OCI-LY7 (cell line): Measurements from ENCODE around the gene RAX2. TPM values are rescaled to one million over a fixed set of nuclear protein-coding genes. Genes with fewer than 3 reads are reported as not detected.
"Not testable (repeated sequence)": the region's sequence is repeated elsewhere in the genome, so short reads cannot be mapped to it uniquely, and the experiment has no call there.

Experiments used
- BruUV-seq: library from RNA; stranded (reverse); fragments of 400-500 nt; replicated peaks from 2 replicates; lab custom pipeline; 2021; lab: Mats Ljungman, UMichigan
- CTCF ChIA-PET: fragments of 300-600 bp; sonication (Branson Sonifier 250); formaldehyde crosslinking; loops from one replicate; lab custom pipeline; 2022; ENCODE audit warnings: antibody characterized with exemption; ENCODE audit not compliant: unreplicated experiment; lab: Charles Lee
- POLR2A ChIA-PET: fragments of 300-600 bp; sonication (Branson Sonifier 250); formaldehyde crosslinking; loops from one replicate; lab custom pipeline; 2022; ENCODE audit warnings: antibody characterized with exemption; lab: Charles Lee
- DNase-seq: peaks from one replicate; pipeline ENCODE4 v3.0.0-alpha.2; 2015; ENCODE audit warnings: low spot score
- H2AFZ ChIP-seq: fragments of 200-600 bp; sonication (generic), shearing (Covaris generic); 2 replicates; pipeline ENCODE4 v1.6.1; 2014; ENCODE audit warnings: mild to moderate bottlenecking, antibody characterized with exemption, low read length, moderate library complexity
- H3K27ac ChIP-seq: fragments of 200-600 bp; sonication (generic); 2 replicates; pipeline ENCODE4 v1.5.1; 2014; ENCODE audit warnings: mixed run types, low read depth, mild to moderate bottlenecking, moderate library complexity, low read length, inconsistent platforms; ENCODE audit not compliant: poor library complexity, severe bottlenecking
- H3K36me3 ChIP-seq: fragments of 200-600 bp; sonication (generic); 2 replicates; pipeline ENCODE4 v1.6.1; 2014; ENCODE audit warnings: mild to moderate bottlenecking, antibody characterized with exemption, low read length, moderate library complexity, mixed read lengths; ENCODE audit not compliant: insufficient read depth
- H3K4me1 ChIP-seq: fragments of 200-600 bp; sonication (generic); 2 replicates; pipeline ENCODE4 v1.5.1; 2014; ENCODE audit warnings: mild to moderate bottlenecking, low read length; ENCODE audit not compliant: insufficient read depth, poor library complexity, severe bottlenecking
- H3K4me2 ChIP-seq: fragments of 200-600 bp; sonication (generic); 2 replicates; pipeline ENCODE4 v1.6.1; 2014; ENCODE audit warnings: mild to moderate bottlenecking, low read length
- H3K4me3 ChIP-seq: fragments of 200-600 bp; sonication (generic); 2 replicates; pipeline ENCODE4 v1.5.1; 2014; ENCODE audit warnings: mild to moderate bottlenecking, low read depth, low read length; ENCODE audit not compliant: poor library complexity, severe bottlenecking
- H3K79me2 ChIP-seq: fragments of 200-600 bp; sonication (generic); 2 replicates; pipeline ENCODE4 v1.6.1; 2016; ENCODE audit warnings: low read depth, mild to moderate bottlenecking, low read length, moderate library complexity, mixed read lengths; ENCODE audit not compliant: insufficient read depth
- H3K9me2 ChIP-seq: fragments of 200-600 bp; sonication (generic); 2 replicates; pipeline ENCODE4 v1.6.1; 2016; ENCODE audit warnings: mild to moderate bottlenecking, low read length, mixed read lengths; ENCODE audit not compliant: insufficient read depth
- H3K9me3 ChIP-seq: fragments of 200-600 bp; sonication (generic); 2 replicates; pipeline ENCODE4 v1.6.1; 2014; ENCODE audit warnings: mild to moderate bottlenecking, mixed run types, low read length, mixed read lengths
- H4K20me1 ChIP-seq: fragments of 200-600 bp; sonication (generic); 2 replicates; pipeline ENCODE4 v1.6.1; 2014; ENCODE audit warnings: mild to moderate bottlenecking, antibody characterized with exemption, low read length, moderate library complexity, mixed read lengths; ENCODE audit not compliant: insufficient read depth
- EZH2phosphoT487 ChIP-seq: fragments of 200-600 bp; sonication (generic); IDR thresholded peaks from 2 replicates; pipeline ENCODE4 v1.6.1; 2018; ENCODE audit warnings: low read depth, borderline replicate concordance, mild to moderate bottlenecking, mixed run types, antibody characterized with exemption, low read length, moderate library complexity, mixed read lengths
- intact Hi-C: fragments of 100-400 bp; cut with micrococcal nuclease; formaldehyde crosslinking; loops from one replicate; pipeline ENCODE4 v1.10.0; 2022; ENCODE audit not compliant: unreplicated experiment
- total RNA-seq, 2 experiments: library from RNA; depleted of rRNA in 1 of 2; stranded (reverse); fragments of >200 nt in 1 of 2; shearing (Covaris generic) in 1 of 2; gene quantifications; 2 replicates each; pipeline ENCODE4 v1.2.3, GENCODE V29; 2014 to 2022
- TF ChIP-seq, protein P1 (sequence below): fragments of 200-600 bp; sonication (generic); conservative IDR thresholded peaks from 2 replicates; pipeline ENCODE4 v1.5.1; 2014; ENCODE audit warnings: mild to moderate bottlenecking, antibody characterized with exemption, low read length, moderate library complexity, mixed read lengths

RAX2 gene
- total RNA-seq, 2 experiments from 2014 or later: not detected

DNA sequence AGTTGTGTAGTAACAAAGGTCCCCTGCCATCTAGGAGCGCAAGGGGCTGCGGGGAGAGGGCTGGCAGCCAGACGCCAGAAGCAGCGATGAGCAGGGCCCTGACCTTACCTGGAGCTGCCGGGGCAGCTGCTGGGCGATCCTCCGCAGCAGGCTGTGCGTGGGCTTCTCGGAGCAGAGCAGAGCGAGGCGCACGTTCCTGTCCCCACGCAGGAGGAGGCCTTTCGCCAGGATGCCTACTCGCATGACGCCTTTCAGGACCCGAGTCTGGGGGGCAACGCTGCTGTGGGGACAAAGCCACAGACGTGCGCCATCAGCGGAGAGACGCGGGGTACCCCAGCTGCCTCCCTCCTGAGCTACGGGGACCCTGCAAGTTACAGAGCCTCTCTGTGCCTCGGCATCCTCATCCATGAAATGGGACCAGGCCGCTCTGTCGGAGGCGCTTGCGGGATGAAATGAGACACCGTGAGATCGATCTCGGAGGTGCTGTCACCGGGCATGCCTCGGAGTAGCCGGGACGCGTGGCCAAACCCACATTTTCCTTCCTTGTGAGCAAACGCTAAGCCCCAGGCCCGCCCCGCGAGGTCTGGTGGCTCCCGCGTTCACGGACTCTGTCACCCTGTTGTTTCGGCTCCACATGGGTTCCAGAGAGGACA is 44.7 kb upstream of the RAX2 start:
- H3K4me1 ChIP-seq: peaks cover 11% of the 10 kb centered on the region
- H4K20me1 ChIP-seq: no peaks in the 10 kb centered on the region
- no peak overlapping the region for H3K4me2 ChIP-seq
- no peak for DNase-seq
- H3K36me3 ChIP-seq: no peaks in the 10 kb centered on the region
- no peaks in the 10 kb centered on the region for H3K9me3 ChIP-seq
- TF ChIP-seq, protein P1, sequence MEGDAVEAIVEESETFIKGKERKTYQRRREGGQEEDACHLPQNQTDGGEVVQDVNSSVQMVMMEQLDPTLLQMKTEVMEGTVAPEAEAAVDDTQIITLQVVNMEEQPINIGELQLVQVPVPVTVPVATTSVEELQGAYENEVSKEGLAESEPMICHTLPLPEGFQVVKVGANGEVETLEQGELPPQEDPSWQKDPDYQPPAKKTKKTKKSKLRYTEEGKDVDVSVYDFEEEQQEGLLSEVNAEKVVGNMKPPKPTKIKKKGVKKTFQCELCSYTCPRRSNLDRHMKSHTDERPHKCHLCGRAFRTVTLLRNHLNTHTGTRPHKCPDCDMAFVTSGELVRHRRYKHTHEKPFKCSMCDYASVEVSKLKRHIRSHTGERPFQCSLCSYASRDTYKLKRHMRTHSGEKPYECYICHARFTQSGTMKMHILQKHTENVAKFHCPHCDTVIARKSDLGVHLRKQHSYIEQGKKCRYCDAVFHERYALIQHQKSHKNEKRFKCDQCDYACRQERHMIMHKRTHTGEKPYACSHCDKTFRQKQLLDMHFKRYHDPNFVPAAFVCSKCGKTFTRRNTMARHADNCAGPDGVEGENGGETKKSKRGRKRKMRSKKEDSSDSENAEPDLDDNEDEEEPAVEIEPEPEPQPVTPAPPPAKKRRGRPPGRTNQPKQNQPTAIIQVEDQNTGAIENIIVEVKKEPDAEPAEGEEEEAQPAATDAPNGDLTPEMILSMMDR: no peak
- no peak for TF ChIP-seq EZH2phosphoT487
- intact Hi-C loops: no loop called here
- ChIA-PET POLR2A (no interaction called here), CTCF (no interaction called here)
- no peak overlapping the region for H3K27ac ChIP-seq
- no peaks in the 10 kb centered on the region for H3K79me2 ChIP-seq
- no peak overlapping the region for H2AFZ ChIP-seq
- no TSS peak for BruUV-seq
- H3K9me2 ChIP-seq: no peaks in the 10 kb centered on the region
- H3K4me3 ChIP-seq: no peak overlapping the region

DNA sequence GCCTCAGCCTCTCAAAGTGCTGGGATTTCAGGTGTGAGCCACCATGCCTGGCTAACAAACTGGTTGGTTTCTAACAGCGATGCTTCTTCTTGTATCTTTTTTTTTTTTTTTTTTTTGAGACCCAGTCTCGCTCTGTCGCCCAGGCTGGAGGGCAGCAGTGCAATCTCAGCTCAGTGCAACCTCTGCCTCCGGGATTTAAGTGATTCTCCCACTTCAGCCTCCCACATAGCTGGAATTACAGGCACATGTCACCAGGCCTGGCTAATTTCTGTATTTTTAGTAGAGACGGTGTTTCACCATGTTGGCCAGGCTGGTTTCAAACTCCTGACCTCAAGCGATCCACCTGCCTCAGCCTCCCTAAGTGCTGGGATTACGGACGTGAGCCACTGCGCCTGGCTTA is 44.1 kb upstream of the RAX2 start:
- H3K27ac ChIP-seq, intact Hi-C loops, H3K4me3 ChIP-seq, H3K79me2 ChIP-seq, H3K9me3 ChIP-seq, H3K4me2 ChIP-seq, DNase-seq, H2AFZ ChIP-seq, BruUV-seq, H3K36me3 ChIP-seq, H4K20me1 ChIP-seq, CTCF ChIA-PET, H3K9me2 ChIP-seq: not testable (repeated sequence)
- POLR2A ChIA-PET: interaction anchor here (0.6 kb wide), 1 partner anchor 20 kb away, joined by 3 read pairs; no protein-coding TSS in a partner anchor
- H3K4me1 ChIP-seq: peaks cover 11% of the 10 kb centered on the region

DNA sequence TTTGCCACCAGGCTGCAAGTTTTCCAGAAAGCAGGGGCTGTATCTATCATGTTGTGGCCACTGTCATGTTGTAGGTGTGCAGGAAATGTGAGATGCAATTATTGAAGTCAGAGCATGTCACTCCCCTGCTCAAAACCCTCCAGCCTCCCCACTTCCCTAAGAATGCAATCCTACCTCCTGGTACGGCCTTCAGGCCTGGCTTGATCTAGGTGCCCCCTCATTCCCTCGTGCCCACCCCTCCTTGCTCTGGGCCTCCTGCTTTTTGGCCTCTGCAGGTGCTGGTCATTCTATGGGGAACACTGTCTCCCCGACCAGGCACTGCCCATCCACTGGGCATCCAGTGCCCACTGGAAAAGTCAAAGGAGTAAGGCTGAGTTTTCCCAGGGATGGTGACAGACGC is 42.6 kb upstream of the RAX2 start:
- DNase-seq: no peak
- Histone ChIP-seq H3K27ac (no peak overlapping the region), H2AFZ (no peak overlapping the region), H4K20me1 (no peaks in the 10 kb centered on the region), H3K4me3 (no peak overlapping the region), H3K36me3 (no peaks in the 10 kb centered on the region), H3K4me1 (peaks cover 24% of the 10 kb centered on the region), H3K79me2 (no peaks in the 10 kb centered on the region), H3K9me2 (no peaks in the 10 kb centered on the region), H3K9me3 (no peaks in the 10 kb centered on the region), H3K4me2 (no peak overlapping the region)
- no peak for TF ChIP-seq EZH2phosphoT487
- ChIA-PET POLR2A (no interaction called here), CTCF (no interaction called here)
- no TSS peak for BruUV-seq
- intact Hi-C loops: loop anchor here (5.0 kb wide), 1 partner anchor 52 kb away; the partner anchor contains the start of genes APBA3 and MRPL54
